CD4-positive, alpha-beta T cell (primary cell): ENCODE results near the gene SMARCC2. TPM values are rescaled to one million over a fixed set of nuclear protein-coding genes. Genes with fewer than 3 reads are reported as not detected.

ENCODE experiments used
- ATAC-seq: fragments of 200-7000 bp; cut with Tn5 transposase; one replicate; pipeline ENCODE4 v1.10.0; 2022; ENCODE audit warnings: mild to moderate bottlenecking; ENCODE audit not compliant: poor library complexity
- CTCF ChIA-PET: fragments of 350-600 bp; sonication (Branson Sonifier 250); formaldehyde crosslinking; loops from one replicate; lab custom pipeline; 2021; ENCODE audit warnings: antibody characterized with exemption, inconsistent platforms; lab: Charles Lee
- POLR2A ChIA-PET: fragments of 350-600 bp; sonication (Branson Sonifier 250); formaldehyde crosslinking; loops from one replicate; lab custom pipeline; 2021; ENCODE audit warnings: antibody characterized with exemption, inconsistent platforms; lab: Charles Lee
- DNase-seq, 14 experiments: peaks; one replicate each; pipeline ENCODE4 v3.0.0-alpha.2; 2013 to 2020; ENCODE audit warnings: mixed read lengths in 2 of 14
- H3K27ac ChIP-seq, 2 donors: one replicate each; pipeline versions ENCODE4 v1.5.1 to v1.7.0; 2013; ENCODE audit warnings: low read length in 2 of 2, low read depth in 1 of 2, mild to moderate bottlenecking in 1 of 2
- H3K27me3 ChIP-seq, 2 experiments: 1 replicate in 1 of 2; 2 replicates in 1 of 2; pipeline versions ENCODE4 v1.6.1 to v1.7.0; 2013; ENCODE audit warnings: low read length in 2 of 2, control low read depth in 1 of 2, mild to moderate bottlenecking in 1 of 2, moderate library complexity in 1 of 2; ENCODE audit not compliant: insufficient read depth in 2 of 2, control insufficient read depth in 1 of 2
- H3K36me3 ChIP-seq: one replicate; pipeline ENCODE4 v1.6.1; 2013; ENCODE audit warnings: low read length, control low read depth; ENCODE audit not compliant: insufficient read depth
- H3K4me1 ChIP-seq: one replicate; pipeline ENCODE4 v1.6.1; 2013; ENCODE audit warnings: low read length, control low read depth; ENCODE audit not compliant: insufficient read depth
- H3K4me3 ChIP-seq: one replicate; pipeline ENCODE4 v1.5.1; 2013; ENCODE audit warnings: mild to moderate bottlenecking, low read length, moderate library complexity
- H3K9me3 ChIP-seq, 2 experiments: 1 replicate in 1 of 2; 2 replicates in 1 of 2; pipeline versions ENCODE4 v1.6.1 to v1.7.0; 2013; ENCODE audit warnings: low read length in 2 of 2, mild to moderate bottlenecking in 2 of 2, control low read depth in 1 of 2, moderate library complexity in 1 of 2; ENCODE audit not compliant: control insufficient read depth in 1 of 2, insufficient read depth in 1 of 2
- H3K27ac Mint-ChIP-seq: one replicate; pipeline ENCODE4 v1.8.0; 2020; ENCODE audit warnings: mixed read lengths
- H3K27me3 Mint-ChIP-seq: one replicate; pipeline ENCODE4 v1.8.0; 2021; ENCODE audit warnings: mixed read lengths
- H3K36me3 Mint-ChIP-seq: one replicate; pipeline ENCODE4 v1.8.0; 2021; ENCODE audit warnings: low read depth, mixed read lengths
- H3K4me1 Mint-ChIP-seq: one replicate; pipeline ENCODE4 v1.8.0; 2021; ENCODE audit warnings: low read depth, mixed read lengths
- H3K4me3 Mint-ChIP-seq: one replicate; pipeline ENCODE4 v1.8.0; 2020; ENCODE audit warnings: mild to moderate bottlenecking, mixed read lengths
- H3K9me3 Mint-ChIP-seq: one replicate; pipeline ENCODE4 v1.8.0; 2020; ENCODE audit warnings: mixed read lengths
- CTCF ChIP-seq: fragments of 200-600 bp; IDR thresholded peaks from one replicate; pipeline ENCODE4 v1.8.0; 2022; ENCODE audit warnings: antibody characterized with exemption, mild to moderate bottlenecking
- intact Hi-C, 2 experiments: fragments of 100-400 bp; cut with DNase I in 1 of 2; cut with micrococcal nuclease in 1 of 2; formaldehyde crosslinking; loops; one replicate each; pipeline versions ENCODE4 v1.15.1 to v1.9.0; 2023 to 2025; cut with DNase I, micrococcal nuclease
- total RNA-seq, 174 experiments: library from RNA in 2 of 174; stranded (reverse) in 2 of 174; gene quantifications; one replicate each; pipeline ENCODE4 v1.2.3 and lab custom pipeline; 2021 to 2026

SMARCC2 gene
- total RNA-seq, 2 experiments from 2014 or later: 104 to 109 TPM

- H3K4me1 Mint-ChIP-seq: peaks cover 48% of the 10 kb centered on the region
- DNase-seq: peak in 2 of 14 experiments; percentile 19 to 30
- H3K9me3 ChIP-seq: no peaks in the 10 kb centered on the region
- POLR2A ChIA-PET: no interaction called here
- H3K4me3 ChIP-seq: peak overlapping the region; percentile 70
- intact Hi-C loops: loop anchor here (1.0 to 10.0 kb wide), 7 partner anchors 32 to 486 kb away; partner anchors contain the start of genes ANKRD52 (in 1 of the 2) and RPS26 (in 1 of the 2)
- no peak for ATAC-seq
- peak overlapping the region in 1 of 2 donors; percentile 60 for H3K27ac ChIP-seq
- peak overlapping the region; percentile 98 for H3K4me3 Mint-ChIP-seq
- no peaks in the 10 kb centered on the region for H3K27me3 ChIP-seq
- H3K36me3 Mint-ChIP-seq: peaks cover 21% of the 10 kb centered on the region
- TF ChIP-seq CTCF: no peak
- CTCF ChIA-PET: interaction anchor here (1.7 kb wide), 1 partner anchor 19 kb away, joined by 7 read pairs; no protein-coding TSS in a partner anchor
- peak overlapping the region; percentile 100 for H3K27ac Mint-ChIP-seq
- peaks cover 51% of the 10 kb centered on the region for H3K4me1 ChIP-seq
- peaks cover 3% of the 10 kb centered on the region for H3K36me3 ChIP-seq
- H3K9me3 Mint-ChIP-seq: no peaks in the 10 kb centered on the region
- no peaks in the 10 kb centered on the region for H3K27me3 Mint-ChIP-seq
Measured at GRCh38 chr12:56224954-56225353, 35.7 kb upstream of the SMARCC2 start.

GRCh38 chr12:56224102-56224701 is 34.9 kb upstream of the SMARCC2 start, which contains the start of gene NABP2:
TSS of gene NABP2 (plus strand) at chr12:56224342. CDS start at chr12:56224857, 515 bp downstream.
- H3K4me1 ChIP-seq: peaks cover 56% of the 10 kb centered on the region
- CTCF ChIA-PET: interaction anchor here (1.7 to 4.8 kb wide), 4 partner anchors 18 to 34 kb away, joined by 7 to 31 read pairs (median 17); partner anchors contain the start of gene SMARCC2
- Mint-ChIP-seq H3K36me3 (peaks cover 21% of the 10 kb centered on the region), H3K27me3 (no peaks in the 10 kb centered on the region), H3K4me3 (peak within 1 kb of the TSS; percentile 98), H3K9me3 (no peaks in the 10 kb centered on the region), H3K27ac (peak within 1 kb of the TSS; percentile 100), H3K4me1 (peaks cover 48% of the 10 kb centered on the region)
- DNase-seq: peak; percentile 73 to 96 (median 88)
- TF ChIP-seq CTCF: peak; percentile 88
- intact Hi-C loops: loop anchor here (1.0 to 10.0 kb wide), 7 partner anchors 31 to 485 kb away; partner anchors contain the start of genes ANKRD52 (in 1 of the 2) and RPS26 (in 1 of the 2)
- no peaks in the 10 kb centered on the region for H3K9me3 ChIP-seq
- POLR2A ChIA-PET: no interaction called here
- H3K27ac ChIP-seq: peak within 1 kb of the TSS; percentile 60 to 81
- ATAC-seq: peak; percentile 66
- no peaks in the 10 kb centered on the region for H3K27me3 ChIP-seq
- H3K36me3 ChIP-seq: peaks cover 2% of the 10 kb centered on the region
- peak within 1 kb of the TSS; percentile 70 for H3K4me3 ChIP-seq

GRCh38 chr12:56223571-56224101 is 34.4 kb upstream of the SMARCC2 start:
- Histone ChIP-seq H3K4me3 (peak overlapping the region; percentile 70), H3K9me3 (no peaks in the 10 kb centered on the region), H3K36me3 (no peaks in the 10 kb centered on the region), H3K27ac (peak overlapping the region; percentile 60 to 80), H3K4me1 (peaks cover 56% of the 10 kb centered on the region), H3K27me3 (no peaks in the 10 kb centered on the region)
- Mint-ChIP-seq H3K36me3 (peaks cover 21% of the 10 kb centered on the region), H3K4me3 (peak overlapping the region; percentile 98), H3K9me3 (no peaks in the 10 kb centered on the region), H3K27ac (peak overlapping the region; percentile 100), H3K4me1 (peaks cover 48% of the 10 kb centered on the region), H3K27me3 (no peaks in the 10 kb centered on the region)
- intact Hi-C loops: loop anchor here (1.0 to 10.0 kb wide), 7 partner anchors 30 to 485 kb away; partner anchors contain the start of genes ANKRD52 (in 1 of the 2) and RPS26 (in 1 of the 2)
- TF ChIP-seq CTCF: no peak
- POLR2A ChIA-PET: interaction anchor here (4.1 kb wide), 1 partner anchor 105 kb away, joined by 62 read pairs; the partner anchor contains the start of gene ZC3H10
- CTCF ChIA-PET: interaction anchor here (0.7 to 4.8 kb wide), 5 partner anchors 18 to 267 kb away, joined by 3 to 31 read pairs (median 15); partner anchors contain the start of gene SMARCC2
- ATAC-seq: no peak
- peak in 1 of 14 experiments; percentile 11 for DNase-seq
